Hepatocyte (in vitro differentiated cells): ENCODE results near the gene LYZL4. TPM values are rescaled to one million over a fixed set of nuclear protein-coding genes. Genes with fewer than 3 reads are reported as not detected.

ENCODE experiments used
- DNase-seq: peaks from one replicate; pipeline ENCODE4 v3.0.0-alpha.2; 2016; ENCODE audit warnings: low spot score
- H2AFZ ChIP-seq: fragments of 200-600 bp; sonication (generic); 2 replicates; pipeline ENCODE4 v1.6.0; 2016; ENCODE audit warnings: antibody characterized with exemption, mild to moderate bottlenecking
- H3K27ac ChIP-seq: fragments of 200-600 bp; sonication (generic); 2 replicates; pipeline ENCODE4 v1.5.1; 2016; ENCODE audit warnings: mild to moderate bottlenecking
- H3K27me3 ChIP-seq: fragments of 200-600 bp; sonication (generic); 2 replicates; pipeline ENCODE4 v1.6.1; 2016
- H3K36me3 ChIP-seq: fragments of 200-600 bp; sonication (generic); replicated peaks from 2 replicates; pipeline ENCODE4 v1.5.1; 2016; ENCODE audit warnings: low read depth; ENCODE audit not compliant: insufficient read depth
- H3K4me1 ChIP-seq: fragments of 200-600 bp; sonication (generic); 2 replicates; pipeline ENCODE4 v1.5.1; 2016; ENCODE audit warnings: mild to moderate bottlenecking, moderate library complexity; ENCODE audit not compliant: insufficient read depth
- H3K4me2 ChIP-seq: fragments of 200-600 bp; sonication (generic); 2 replicates; pipeline ENCODE4 v1.6.0; 2016
- H3K4me3 ChIP-seq: fragments of 200-600 bp; sonication (generic); 2 replicates; pipeline ENCODE4 v1.5.1; 2016; ENCODE audit warnings: mild to moderate bottlenecking
- H3K79me2 ChIP-seq: fragments of 200-600 bp; sonication (generic); 2 replicates; pipeline ENCODE4 v1.6.0; 2017; ENCODE audit warnings: mild to moderate bottlenecking
- H3K9me2 ChIP-seq: fragments of 200-600 bp; sonication (generic); replicated peaks from 2 replicates; pipeline ENCODE4 v1.6.0; 2017; ENCODE audit warnings: mild to moderate bottlenecking; ENCODE audit not compliant: insufficient read depth
- H3K9me3 ChIP-seq: fragments of 200-600 bp; sonication (generic); 2 replicates; pipeline ENCODE4 v1.5.1; 2016; ENCODE audit warnings: low read depth, mild to moderate bottlenecking
- H4K20me1 ChIP-seq: fragments of 200-600 bp; sonication (generic); 2 replicates; pipeline ENCODE4 v1.6.0; 2016; ENCODE audit warnings: mild to moderate bottlenecking; ENCODE audit not compliant: insufficient read depth, poor library complexity, severe bottlenecking
- EZH2 ChIP-seq: fragments of 200-600 bp; sonication (generic); IDR thresholded peaks from 2 replicates; pipeline ENCODE4 v1.6.1; 2016; ENCODE audit warnings: antibody characterized with exemption, mild to moderate bottlenecking, borderline replicate concordance
- EZH2phosphoT487 ChIP-seq: fragments of 200-600 bp; sonication (generic); IDR thresholded peaks from one replicate; pipeline ENCODE4 v1.6.1; 2018; ENCODE audit warnings: antibody characterized with exemption, mild to moderate bottlenecking, low read depth, moderate library complexity; ENCODE audit not compliant: unreplicated experiment, severe bottlenecking
- WGBS: methylation state at CpG from one replicate; pipeline ENCODE4 v1.1.6; 2016; ENCODE audit warnings: low lambda C conversion rate; ENCODE audit errors: missing lambda C conversion rate; 5-methylcytosine and 5-hydroxymethylcytosine counted together
- polyA plus RNA-seq: library from polyadenylated mRNA; unstranded; fragments of >200 nt; fragmentation: Nextera tagmentation; extraction: Ambion mirVana; gene quantifications from 2 replicates; pipeline ENCODE4 v1.2.1, GENCODE V29; 2016
- total RNA-seq: library from RNA; depleted of rRNA; stranded (reverse); fragments of >200 nt; gene quantifications from 2 replicates; pipeline ENCODE4 v1.2.3, GENCODE V29; 2014
- TF ChIP-seq, protein P1 (sequence below): fragments of 200-600 bp; sonication (generic); IDR thresholded peaks from 2 replicates; pipeline ENCODE4 v1.5.1; 2016; ENCODE audit warnings: antibody characterized with exemption, mild to moderate bottlenecking; ENCODE audit not compliant: poor library complexity

Gene LYZL4
- total and polyA plus RNA-seq, 2 experiments from 2014 or later: not detected

DNA sequence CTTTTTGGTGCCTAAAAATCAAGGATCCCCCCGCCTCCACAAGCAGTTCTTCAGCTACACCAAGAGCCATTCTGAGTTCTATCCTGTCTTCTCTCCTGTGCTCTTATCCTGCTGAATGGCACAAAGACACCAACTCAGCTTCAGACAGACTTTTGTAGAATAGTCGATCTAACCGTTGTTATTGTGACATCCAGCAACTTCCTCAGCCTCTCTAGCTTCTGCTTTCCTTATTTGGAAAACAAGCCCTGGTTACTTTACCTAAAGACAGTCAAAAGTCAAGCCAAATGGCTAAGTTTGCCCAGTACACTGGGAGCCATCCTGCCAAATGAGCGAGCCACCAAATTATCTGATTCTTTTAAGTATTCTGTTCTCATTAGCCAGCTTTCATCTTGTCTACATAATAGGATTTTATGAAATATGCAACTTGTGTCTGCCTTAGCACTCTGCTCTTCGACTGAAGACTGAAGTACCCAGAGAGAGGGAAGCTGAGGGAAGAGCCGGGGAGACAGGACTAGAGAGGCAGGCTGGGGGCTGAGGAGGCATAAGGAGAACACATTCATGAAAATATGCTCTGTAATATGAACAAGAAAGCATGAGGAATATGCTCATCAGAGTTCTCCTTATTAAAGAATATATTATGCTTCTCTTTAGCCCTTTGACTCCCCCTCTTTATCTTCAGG lies 35.1 kb downstream of the LYZL4 start:
- WGBS: 67% methylated on average over 6 of the region's 6 CpGs

DNA sequence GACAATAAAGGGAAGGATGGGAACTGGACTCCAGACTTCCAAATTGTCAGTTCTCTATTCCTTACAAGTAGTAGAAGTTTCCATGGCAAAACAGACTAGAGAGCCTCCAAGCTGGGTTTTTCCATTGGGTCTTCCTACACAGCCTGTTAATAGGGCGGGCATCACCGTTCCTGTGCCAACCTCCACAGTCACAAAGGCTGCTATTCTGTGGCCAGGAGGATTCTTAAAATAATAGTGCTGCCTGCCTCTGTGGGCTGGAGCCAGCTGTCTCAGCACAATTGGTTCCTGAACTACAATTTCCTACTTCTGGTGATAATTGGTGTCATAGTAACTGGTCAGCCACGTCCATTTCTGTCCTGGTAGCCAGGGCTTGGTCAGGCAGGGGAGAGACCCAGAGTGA lies 38.6 kb downstream of the LYZL4 start:
- Histone ChIP-seq H3K27me3 (peaks cover 9% of the 10 kb centered on the region), H3K9me2 (no peaks in the 10 kb centered on the region), H3K27ac (no peak overlapping the region), H3K4me3 (no peak overlapping the region), H3K4me1 (no peaks in the 10 kb centered on the region), H3K4me2 (no peak overlapping the region), H3K79me2 (no peaks in the 10 kb centered on the region), H2AFZ (no peak overlapping the region), H4K20me1 (no peaks in the 10 kb centered on the region), H3K36me3 (no peaks in the 10 kb centered on the region), H3K9me3 (no peaks in the 10 kb centered on the region)
- WGBS: 89% methylated on average over 3 of the region's 3 CpGs
- TF ChIP-seq EZH2phosphoT487 (no peak), EZH2 (no peak)
- TF ChIP-seq, protein P1, sequence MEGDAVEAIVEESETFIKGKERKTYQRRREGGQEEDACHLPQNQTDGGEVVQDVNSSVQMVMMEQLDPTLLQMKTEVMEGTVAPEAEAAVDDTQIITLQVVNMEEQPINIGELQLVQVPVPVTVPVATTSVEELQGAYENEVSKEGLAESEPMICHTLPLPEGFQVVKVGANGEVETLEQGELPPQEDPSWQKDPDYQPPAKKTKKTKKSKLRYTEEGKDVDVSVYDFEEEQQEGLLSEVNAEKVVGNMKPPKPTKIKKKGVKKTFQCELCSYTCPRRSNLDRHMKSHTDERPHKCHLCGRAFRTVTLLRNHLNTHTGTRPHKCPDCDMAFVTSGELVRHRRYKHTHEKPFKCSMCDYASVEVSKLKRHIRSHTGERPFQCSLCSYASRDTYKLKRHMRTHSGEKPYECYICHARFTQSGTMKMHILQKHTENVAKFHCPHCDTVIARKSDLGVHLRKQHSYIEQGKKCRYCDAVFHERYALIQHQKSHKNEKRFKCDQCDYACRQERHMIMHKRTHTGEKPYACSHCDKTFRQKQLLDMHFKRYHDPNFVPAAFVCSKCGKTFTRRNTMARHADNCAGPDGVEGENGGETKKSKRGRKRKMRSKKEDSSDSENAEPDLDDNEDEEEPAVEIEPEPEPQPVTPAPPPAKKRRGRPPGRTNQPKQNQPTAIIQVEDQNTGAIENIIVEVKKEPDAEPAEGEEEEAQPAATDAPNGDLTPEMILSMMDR: no peak
- DNase-seq: no peak

More for the DNA sequence above, 35.1 kb downstream of the LYZL4 start:
- Histone ChIP-seq H3K27ac (no peak overlapping the region), H3K36me3 (no peaks in the 10 kb centered on the region), H4K20me1 (no peaks in the 10 kb centered on the region), H3K9me2 (no peaks in the 10 kb centered on the region), H2AFZ (no peak overlapping the region), H3K4me2 (no peak overlapping the region), H3K27me3 (peaks cover 7% of the 10 kb centered on the region), H3K79me2 (no peaks in the 10 kb centered on the region), H3K4me1 (no peaks in the 10 kb centered on the region), H3K9me3 (no peaks in the 10 kb centered on the region), H3K4me3 (no peak overlapping the region)
- DNase-seq: no peak
- TF ChIP-seq EZH2phosphoT487: no peak
- TF ChIP-seq, protein P1: no peak
- no peak for TF ChIP-seq EZH2

DNA sequence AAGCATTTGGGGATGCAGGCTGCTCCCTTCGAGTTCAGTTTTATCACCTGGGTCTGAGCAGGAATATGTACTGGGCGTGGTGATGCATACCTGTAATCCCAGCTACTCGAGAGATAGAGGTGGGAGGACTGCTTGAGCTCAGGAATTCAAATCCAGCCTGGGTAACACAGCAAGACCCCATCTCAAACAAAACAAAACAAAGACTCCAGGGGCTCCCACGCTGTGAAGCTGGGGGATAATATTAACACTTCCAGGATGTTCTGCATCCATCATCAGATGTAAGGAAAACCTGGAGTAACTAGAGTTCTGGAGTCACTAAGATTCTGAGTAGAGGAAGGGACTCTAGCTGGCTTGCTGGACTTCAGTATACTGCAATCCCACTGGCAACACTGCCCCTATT lies 40.6 kb downstream of the LYZL4 start:
- TF ChIP-seq EZH2phosphoT487: no peak
- TF ChIP-seq EZH2: no peak
- TF ChIP-seq, protein P1: no peak
- DNase-seq: no peak
- no peaks in the 10 kb centered on the region for H3K36me3 ChIP-seq
- no peak overlapping the region for H3K4me3 ChIP-seq
- H2AFZ ChIP-seq: no peak overlapping the region
- H3K4me1 ChIP-seq: no peaks in the 10 kb centered on the region
- 50% methylated on average over 4 of the region's 4 CpGs for WGBS
- no peak overlapping the region for H3K27ac ChIP-seq
- H3K9me3 ChIP-seq: no peaks in the 10 kb centered on the region
- H3K79me2 ChIP-seq: no peaks in the 10 kb centered on the region
- H3K9me2 ChIP-seq: no peaks in the 10 kb centered on the region
- H3K4me2 ChIP-seq: no peak overlapping the region
- H4K20me1 ChIP-seq: no peaks in the 10 kb centered on the region
- H3K27me3 ChIP-seq: peaks cover 9% of the 10 kb centered on the region
